GM12891 (cell line): ENCODE results near the gene RGS7.

Experiments
- POLR2A ChIP-seq: IDR thresholded peaks from 2 replicates; pipeline ENCODE4 v1.6.1; 2011; ENCODE audit warnings: low read depth, low read length, control low read depth
- POLR2AphosphoS5 ChIP-seq: IDR thresholded peaks from 2 replicates; pipeline ENCODE4 v1.6.1; 2011; ENCODE audit warnings: low read depth, low read length, control low read depth
- TAF1 ChIP-seq: IDR thresholded peaks from 2 replicates; pipeline ENCODE4 v1.6.1; 2011; ENCODE audit warnings: low read depth, low read length, control low read depth

DNA sequence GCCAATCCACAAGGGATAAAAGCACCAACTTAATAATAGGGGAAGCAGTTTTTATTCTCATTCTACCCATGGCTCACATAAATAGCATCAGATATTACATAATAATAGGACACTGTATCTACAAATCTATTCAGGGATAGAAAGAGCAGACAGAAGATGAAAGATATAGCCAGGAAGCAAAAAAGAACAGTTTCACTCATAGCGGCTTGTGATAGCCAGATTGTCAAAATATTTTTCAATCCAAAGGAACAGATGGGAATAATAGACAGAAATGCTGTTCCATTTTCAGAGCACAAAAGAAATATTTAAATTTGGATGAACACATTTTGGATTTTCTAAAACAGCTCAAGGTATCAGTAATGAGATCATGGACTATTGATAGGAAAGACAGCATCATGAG is 512.5 kb downstream of the RGS7 start:
- TF ChIP-seq POLR2A (no peak), TAF1 (no peak), POLR2AphosphoS5 (no peak)
